Ovary (tissue), 10 donors: ENCODE data around the gene SHC1. TPM values are rescaled to one million over a fixed set of nuclear protein-coding genes. Genes with fewer than 3 reads are reported as not detected.

Experiments
- DNase-seq, 5 donors: peaks; one replicate each; pipeline ENCODE4 v3.0.0-alpha.2; 2019 to 2020
- H3K27ac ChIP-seq, 2 donors: fragments of 200-600 bp; one replicate each; pipeline versions ENCODE4 v1.5.1 to v1.8.0; 2019 to 2022
- H3K27me3 ChIP-seq: fragments of 200-600 bp; one replicate; pipeline ENCODE4 v1.8.0; 2022
- H3K36me3 ChIP-seq: fragments of 200-600 bp; sonication (generic); one replicate; pipeline ENCODE4 v1.5.1; 2019
- H3K4me1 ChIP-seq: one replicate; pipeline ENCODE4 v1.8.1; 2013; ENCODE audit warnings: mild to moderate bottlenecking, moderate library complexity; ENCODE audit not compliant: insufficient read depth
- H3K4me3 ChIP-seq: fragments of 200-600 bp; sonication (generic); one replicate; pipeline ENCODE4 v1.5.1; 2017
- H3K9me3 ChIP-seq, 2 donors: fragments of 200-600 bp in 1 of 2; sonication (generic) in 1 of 2; one replicate each; pipeline versions ENCODE4 v1.5.1 to v1.8.1; 2013 to 2019; ENCODE audit warnings: mild to moderate bottlenecking in 1 of 2, moderate library complexity in 1 of 2
- EP300 ChIP-seq: sonication (generic); formaldehyde crosslinking; IDR thresholded peaks from one replicate; pipeline ENCODE4 v1.6.1; 2017; ENCODE audit warnings: antibody characterized with exemption
- POLR2A ChIP-seq: fragments of 450-650 bp; IDR thresholded peaks from one replicate; pipeline ENCODE4 v1.6.1; 2017; ENCODE audit warnings: antibody characterized with exemption, mild to moderate bottlenecking, moderate library complexity
- WGBS, 3 donors: extraction: QIAGEN DNeasy Blood & Tissue Kit in 1 of 3; methylation state at CpG; one replicate each; pipeline versions ENCODE4 v1.1.5 to v1.1.7; 2013 to 2017; 5-methylcytosine and 5-hydroxymethylcytosine counted together
- intact Hi-C, 4 donors: fragments of 100-400 bp; cut with DNase I; formaldehyde crosslinking; loops; one replicate each; pipeline versions ENCODE4 v1.11.0 to v1.15.1; 2022 to 2023
- long read RNA-seq, 3 donors: library from polyadenylated mRNA in 2 of 3; unstranded in 2 of 3; transcript quantifications; one replicate each; pipeline ENCODE4 v2.0.0 and lab custom pipeline, GENCODE V29; 2021 to 2026
- polyA plus RNA-seq, 2 donors: library from polyadenylated mRNA; stranded (reverse); fragments of 200-250 nt in 1 of 2; fragments of 350-450 nt in 1 of 2; fragmentation: Illumina TruSeq in 1 of 2; extraction: RNeasy Lipid Tissue Mini Kit (QIAGEN cat#74804) in 1 of 2; gene quantifications; one replicate each; pipeline ENCODE4 v1.2.3, GENCODE V29; 2013 to 2014
- total RNA-seq, 7 donors: library from RNA; depleted of rRNA in 2 of 7; stranded (reverse); fragments of >200 nt in 2 of 7; fragmentation: NEBNext Ultra II Directional in 3 of 7; extraction: Animal tissue kit (Norgen Biotek cat#: 25700) in 3 of 7; gene quantifications; one replicate each; pipeline versions ENCODE4 v1.1.0 to v1.2.4, GENCODE V29; 2016 to 2023
- TF ChIP-seq, protein P1 (sequence below), 3 donors: fragments of 450-650 bp in 2 of 3; fragments of 200-600 bp in 1 of 3; IDR thresholded peaks; one replicate each; pipeline versions ENCODE4 v1.5.1 to v1.8.0; 2016 to 2022; ENCODE audit warnings: antibody characterized with exemption in 3 of 3, mild to moderate bottlenecking in 1 of 3
- donor health status: DM: no; HTN: no; CAD: no; lungs with moderate emphysema.
- donor health status: DM: no; HTN: no; CAD: no.
- donor health status: Bipolar disorder and iron deficiency.
- donor health status: DM: yes; HTN: yes; CAD: no.
- donor health status: DM: no; HTN: no; CAD: no.
- donor health status: DM: yes; HTN: yes; CAD: no.

Gene SHC1, protein sequence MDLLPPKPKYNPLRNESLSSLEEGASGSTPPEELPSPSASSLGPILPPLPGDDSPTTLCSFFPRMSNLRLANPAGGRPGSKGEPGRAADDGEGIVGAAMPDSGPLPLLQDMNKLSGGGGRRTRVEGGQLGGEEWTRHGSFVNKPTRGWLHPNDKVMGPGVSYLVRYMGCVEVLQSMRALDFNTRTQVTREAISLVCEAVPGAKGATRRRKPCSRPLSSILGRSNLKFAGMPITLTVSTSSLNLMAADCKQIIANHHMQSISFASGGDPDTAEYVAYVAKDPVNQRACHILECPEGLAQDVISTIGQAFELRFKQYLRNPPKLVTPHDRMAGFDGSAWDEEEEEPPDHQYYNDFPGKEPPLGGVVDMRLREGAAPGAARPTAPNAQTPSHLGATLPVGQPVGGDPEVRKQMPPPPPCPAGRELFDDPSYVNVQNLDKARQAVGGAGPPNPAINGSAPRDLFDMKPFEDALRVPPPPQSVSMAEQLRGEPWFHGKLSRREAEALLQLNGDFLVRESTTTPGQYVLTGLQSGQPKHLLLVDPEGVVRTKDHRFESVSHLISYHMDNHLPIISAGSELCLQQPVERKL
- total RNA-seq, result 100 to 1,000 TPM in 1 of 7 donors, 10 to 100 TPM in 6; 36.8 to 183 (median 80.0) TPM
- polyA plus RNA-seq, result 100 to 1,000 TPM in 1 of 2 donors, 10 to 100 TPM in 1; 56.8 to 161 TPM
- long read RNA-seq, donor 1, transcript SHC1-205 (13 exons, 3,062 nt), result major isoform, 45 of 255 reads
- long read RNA-seq, donor 1, transcript SHC1-204 (13 exons, 3,059 nt), result minor isoform, 20 of 255 reads
- long read RNA-seq, donor 1, transcript SHC1-202 (12 exons, 3,472 nt), result minor isoform, 27 of 255 reads
- long read RNA-seq, donor 1, transcript SHC1-210 (12 exons, 3,481 nt), result minor isoform, 37 of 255 reads
- long read RNA-seq, donor 1, partial matches to known transcripts, result 64 of 255 reads
- long read RNA-seq, donor 1, other reads (novel, unspliced or antisense), result 61 of 255 reads
- long read RNA-seq, donor 2, partial matches to known transcripts, result 5 of 260 reads
- long read RNA-seq, donor 2, other reads (novel, unspliced or antisense), result 245 of 260 reads
- long read RNA-seq, donor 3, transcript SHC1-210 (12 exons, 3,481 nt), result major isoform, 67 of 253 reads
- long read RNA-seq, donor 3, transcript SHC1-205 (13 exons, 3,062 nt), result minor isoform, 37 of 253 reads
- long read RNA-seq, donor 3, transcript SHC1-202 (12 exons, 3,472 nt), result minor isoform, 41 of 253 reads
- long read RNA-seq, donor 3, transcript SHC1-204 (13 exons, 3,059 nt), result minor isoform, 21 of 253 reads
- long read RNA-seq, donor 3, partial matches to known transcripts, result 43 of 253 reads
- long read RNA-seq, donor 3, other reads (novel, unspliced or antisense), result 44 of 253 reads

DNA sequence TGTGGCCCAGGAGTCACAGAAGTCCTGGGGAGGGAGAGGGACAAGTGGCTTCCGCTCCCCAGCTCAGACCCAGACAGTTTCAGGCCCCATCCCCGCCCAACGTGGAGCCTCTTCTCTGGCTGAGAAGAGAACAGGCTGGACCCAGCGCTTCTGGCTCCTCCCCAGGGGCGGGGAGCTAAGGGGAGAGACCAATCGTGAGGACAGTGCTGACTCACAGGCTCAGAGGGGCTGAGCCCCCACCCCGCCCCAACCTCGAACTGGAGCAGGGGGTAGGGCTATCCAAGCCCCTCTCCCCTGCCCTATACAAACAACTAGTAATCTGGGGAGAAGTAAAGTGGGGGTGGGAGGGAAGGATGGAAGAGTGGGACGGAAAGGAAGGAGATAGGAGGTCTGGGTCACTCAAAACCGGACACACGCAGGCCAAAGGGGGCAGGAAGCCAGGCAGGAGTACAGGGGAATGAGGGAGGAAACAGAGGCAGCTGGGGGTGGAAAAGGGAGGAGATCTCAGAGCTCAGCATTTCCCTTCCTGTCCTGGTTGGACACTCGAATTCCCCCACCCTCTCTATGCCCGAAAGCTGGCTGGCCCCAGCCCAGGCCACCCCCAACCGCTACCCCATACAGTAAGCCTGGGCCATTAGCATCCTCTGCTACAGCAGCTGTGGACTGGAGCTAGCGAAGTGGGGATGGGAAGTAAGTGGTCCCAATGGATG, at the start of gene SHC1:
SHC1 (minus strand) TSS at position 117 of the 710 bp plus-strand sequence. CDS start 221 bp downstream, outside the sequence.
- peak within 1 kb of the TSS; percentile 52 for H3K4me3 ChIP-seq
- H3K36me3 ChIP-seq, result no peaks in the 10 kb centered on the region
- no peaks in the 10 kb centered on the region for H3K9me3 ChIP-seq
- no peaks in the 10 kb centered on the region for H3K27me3 ChIP-seq
- H3K4me1 ChIP-seq, result peaks cover 12% of the 10 kb centered on the region
- intact Hi-C loops, result loop anchor here in 1 of 4 donors (5.0 kb wide), 1 partner anchor 82 kb away; the partner anchor contains the start of gene ADAM15
- peak within 1 kb of the TSS; percentile 87 to 98 for H3K27ac ChIP-seq
- TF ChIP-seq, protein P1, sequence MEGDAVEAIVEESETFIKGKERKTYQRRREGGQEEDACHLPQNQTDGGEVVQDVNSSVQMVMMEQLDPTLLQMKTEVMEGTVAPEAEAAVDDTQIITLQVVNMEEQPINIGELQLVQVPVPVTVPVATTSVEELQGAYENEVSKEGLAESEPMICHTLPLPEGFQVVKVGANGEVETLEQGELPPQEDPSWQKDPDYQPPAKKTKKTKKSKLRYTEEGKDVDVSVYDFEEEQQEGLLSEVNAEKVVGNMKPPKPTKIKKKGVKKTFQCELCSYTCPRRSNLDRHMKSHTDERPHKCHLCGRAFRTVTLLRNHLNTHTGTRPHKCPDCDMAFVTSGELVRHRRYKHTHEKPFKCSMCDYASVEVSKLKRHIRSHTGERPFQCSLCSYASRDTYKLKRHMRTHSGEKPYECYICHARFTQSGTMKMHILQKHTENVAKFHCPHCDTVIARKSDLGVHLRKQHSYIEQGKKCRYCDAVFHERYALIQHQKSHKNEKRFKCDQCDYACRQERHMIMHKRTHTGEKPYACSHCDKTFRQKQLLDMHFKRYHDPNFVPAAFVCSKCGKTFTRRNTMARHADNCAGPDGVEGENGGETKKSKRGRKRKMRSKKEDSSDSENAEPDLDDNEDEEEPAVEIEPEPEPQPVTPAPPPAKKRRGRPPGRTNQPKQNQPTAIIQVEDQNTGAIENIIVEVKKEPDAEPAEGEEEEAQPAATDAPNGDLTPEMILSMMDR (IDR thresholded peaks at IDR 0.05), result no peak
- TF ChIP-seq POLR2A, result peak; percentile 91
- 3 to 6% (median 4%) methylated on average over 15 of the region's 15 CpGs for WGBS, 3 donors
- peak; percentile 95 to 97 (median 96) for DNase-seq

DNA sequence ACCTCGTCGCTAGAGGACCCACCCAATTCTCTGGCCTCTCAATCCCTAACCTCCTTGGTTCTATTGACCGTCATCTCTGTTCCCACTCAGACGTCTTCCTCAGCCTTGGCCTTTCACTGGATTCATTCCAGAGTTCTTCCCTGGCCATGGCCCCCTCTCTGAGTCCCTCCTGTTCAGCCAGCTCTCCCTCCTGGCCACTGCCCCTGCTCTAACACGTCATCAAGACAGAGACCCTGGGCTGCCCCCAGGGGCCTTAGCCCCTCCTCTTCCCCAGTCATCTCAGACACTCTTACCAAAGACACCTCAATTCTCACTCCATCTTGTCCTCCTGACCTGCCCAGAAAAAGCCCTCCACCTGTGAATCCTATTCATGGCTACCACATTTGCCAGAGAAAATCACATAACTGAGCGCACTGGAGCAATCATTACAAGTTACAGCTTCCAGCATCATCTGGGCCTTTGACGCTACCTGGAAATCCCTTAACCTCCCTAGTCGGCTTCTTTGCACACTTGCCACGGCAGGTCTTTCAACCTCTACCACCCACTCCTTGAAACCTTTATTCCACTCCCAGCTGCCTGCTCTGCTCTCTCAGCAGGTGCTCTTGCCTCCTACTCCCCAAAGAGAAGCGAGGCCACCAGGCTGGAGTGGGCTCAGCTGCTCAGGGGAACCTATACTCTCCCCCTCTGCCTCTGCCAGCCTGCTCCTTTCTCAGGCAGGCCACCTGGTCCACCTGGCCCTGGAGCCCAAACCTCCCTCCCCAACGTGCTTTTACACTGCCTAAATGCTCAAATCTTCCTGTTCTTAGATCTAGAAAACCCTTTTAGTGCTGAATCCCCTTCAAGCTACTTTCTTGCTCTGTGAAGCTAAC, 49.1 kb upstream of the SHC1 start:
- 72 to 79% (median 75%) methylated on average over 11 of the region's 11 CpGs for WGBS, 3 donors
- DNase-seq, result no peak
- H3K4me3 ChIP-seq, result no peak overlapping the region
- intact Hi-C loops, result loop anchor here in 1 of 4 donors (5.0 kb wide), 1 partner anchor 33 kb away; the partner anchor contains the start of gene ADAM15
- H3K27me3 ChIP-seq, result no peaks in the 10 kb centered on the region
- H3K4me1 ChIP-seq, result peaks cover 6% of the 10 kb centered on the region
- no peak overlapping the region for H3K27ac ChIP-seq
- no peak for TF ChIP-seq POLR2A
- TF ChIP-seq EP300, result no peak
- TF ChIP-seq, protein P1 (IDR thresholded peaks at IDR 0.05), result no peak
- H3K36me3 ChIP-seq, result no peaks in the 10 kb centered on the region
- no peaks in the 10 kb centered on the region for H3K9me3 ChIP-seq

DNA sequence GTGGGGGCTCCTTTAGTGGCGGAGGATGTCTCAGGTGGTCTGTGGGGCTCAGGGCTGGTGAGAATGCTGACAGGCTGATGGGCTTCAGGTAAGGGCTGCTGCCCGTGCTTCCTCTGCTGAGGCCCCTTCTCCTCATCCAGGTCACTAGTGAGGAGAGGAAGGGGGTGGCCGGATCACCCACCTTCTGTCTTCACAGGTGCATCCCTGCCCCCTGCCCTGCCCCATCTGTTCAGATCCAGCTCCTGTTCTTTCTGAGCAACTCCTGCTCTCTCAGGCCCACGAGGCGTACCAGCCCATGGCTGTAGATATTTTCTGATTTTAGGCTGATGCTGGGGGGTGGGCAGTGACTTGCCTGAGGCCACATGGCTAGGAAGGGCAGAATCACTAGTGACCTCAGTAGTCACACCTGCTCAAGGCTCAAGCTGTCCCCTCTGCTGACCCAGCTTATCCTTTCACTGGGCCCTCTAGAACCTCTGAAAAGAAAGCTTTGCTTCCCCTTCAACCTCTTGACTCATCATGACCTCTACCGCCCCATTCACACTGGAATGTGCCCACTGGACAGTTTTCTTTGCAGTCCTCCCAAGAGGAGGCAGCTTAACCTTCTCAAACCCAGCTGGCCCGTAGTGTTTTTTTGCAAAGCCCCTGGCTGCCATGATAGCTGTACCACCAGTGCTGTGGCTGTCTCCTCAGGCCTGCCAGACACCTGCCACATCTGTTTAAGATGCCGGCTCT, 48.2 kb upstream of the SHC1 start:
- intact Hi-C loops, result loop anchor here in 1 of 4 donors (5.0 kb wide), 1 partner anchor 34 kb away; the partner anchor contains the start of gene ADAM15
- H3K4me3 ChIP-seq, result no peak overlapping the region
- no peaks in the 10 kb centered on the region for H3K36me3 ChIP-seq
- H3K9me3 ChIP-seq, result no peaks in the 10 kb centered on the region
- peaks cover 6% of the 10 kb centered on the region for H3K4me1 ChIP-seq
- H3K27ac ChIP-seq, result no peak overlapping the region
- TF ChIP-seq EP300 (no peak), POLR2A (no peak)
- DNase-seq, result peak in 1 of 5 donors; percentile 20
- H3K27me3 ChIP-seq, result no peaks in the 10 kb centered on the region
- 79 to 86% (median 81%) methylated on average over 8 of the region's 8 CpGs for WGBS, 3 donors
